ENCODE data around the gene MECP2.

The MECP2 gene

DNA sequence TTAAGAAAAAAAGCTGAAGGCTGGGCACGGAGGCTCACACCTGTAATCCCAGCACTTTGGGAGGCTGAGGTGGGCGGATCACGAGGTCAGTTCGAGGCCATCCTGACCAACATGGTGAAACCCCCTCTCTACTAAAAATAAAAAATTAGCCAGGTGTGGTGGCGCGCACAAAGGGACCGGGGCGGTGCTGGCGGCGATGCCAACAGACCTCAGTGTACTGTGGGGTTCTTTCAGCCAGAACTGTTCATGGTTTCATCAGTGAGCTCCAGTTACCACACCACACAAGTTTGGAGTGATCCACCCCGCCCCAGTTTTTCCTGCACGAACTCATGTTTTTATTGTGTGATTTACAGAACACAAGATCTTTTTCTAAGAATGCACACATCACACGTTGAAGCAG is 56.7 kb downstream of the MECP2 start:
- TF ChIP-seq, protein P1, sequence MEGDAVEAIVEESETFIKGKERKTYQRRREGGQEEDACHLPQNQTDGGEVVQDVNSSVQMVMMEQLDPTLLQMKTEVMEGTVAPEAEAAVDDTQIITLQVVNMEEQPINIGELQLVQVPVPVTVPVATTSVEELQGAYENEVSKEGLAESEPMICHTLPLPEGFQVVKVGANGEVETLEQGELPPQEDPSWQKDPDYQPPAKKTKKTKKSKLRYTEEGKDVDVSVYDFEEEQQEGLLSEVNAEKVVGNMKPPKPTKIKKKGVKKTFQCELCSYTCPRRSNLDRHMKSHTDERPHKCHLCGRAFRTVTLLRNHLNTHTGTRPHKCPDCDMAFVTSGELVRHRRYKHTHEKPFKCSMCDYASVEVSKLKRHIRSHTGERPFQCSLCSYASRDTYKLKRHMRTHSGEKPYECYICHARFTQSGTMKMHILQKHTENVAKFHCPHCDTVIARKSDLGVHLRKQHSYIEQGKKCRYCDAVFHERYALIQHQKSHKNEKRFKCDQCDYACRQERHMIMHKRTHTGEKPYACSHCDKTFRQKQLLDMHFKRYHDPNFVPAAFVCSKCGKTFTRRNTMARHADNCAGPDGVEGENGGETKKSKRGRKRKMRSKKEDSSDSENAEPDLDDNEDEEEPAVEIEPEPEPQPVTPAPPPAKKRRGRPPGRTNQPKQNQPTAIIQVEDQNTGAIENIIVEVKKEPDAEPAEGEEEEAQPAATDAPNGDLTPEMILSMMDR (IDR thresholded peaks at IDR 0.05; ENCODE audit: low read depth, low read length): no peak
- H3K4me3 ChIP-seq (ENCODE audit: low read depth, low read length): no peak overlapping the region

DNA sequence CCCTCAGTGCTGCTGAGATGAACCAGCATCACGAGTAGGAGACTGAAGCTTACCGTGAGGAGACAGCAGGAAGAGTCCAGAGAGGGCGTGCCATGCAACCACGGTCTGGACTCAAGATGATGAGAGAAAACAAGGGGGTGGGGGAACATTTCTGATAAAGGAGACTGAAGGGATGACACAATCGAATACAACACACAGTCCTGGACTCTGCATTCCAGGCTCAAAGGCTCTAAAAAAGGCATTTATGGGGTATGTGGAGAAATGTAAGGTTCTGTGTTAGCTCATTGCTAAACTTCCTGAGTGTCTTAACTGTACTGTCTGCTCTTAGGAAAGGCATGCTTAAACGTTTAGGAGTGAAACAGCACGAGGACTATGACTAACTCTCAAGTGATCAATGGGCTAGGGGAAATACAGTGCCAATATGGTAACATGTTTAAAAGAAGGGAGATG is 57.2 kb downstream of the MECP2 start:
- H3K4me3 ChIP-seq (ENCODE audit: low read depth, low read length): no peak overlapping the region
- TF ChIP-seq, protein P1 (IDR thresholded peaks at IDR 0.05; ENCODE audit: low read depth, low read length): no peak

DNA sequence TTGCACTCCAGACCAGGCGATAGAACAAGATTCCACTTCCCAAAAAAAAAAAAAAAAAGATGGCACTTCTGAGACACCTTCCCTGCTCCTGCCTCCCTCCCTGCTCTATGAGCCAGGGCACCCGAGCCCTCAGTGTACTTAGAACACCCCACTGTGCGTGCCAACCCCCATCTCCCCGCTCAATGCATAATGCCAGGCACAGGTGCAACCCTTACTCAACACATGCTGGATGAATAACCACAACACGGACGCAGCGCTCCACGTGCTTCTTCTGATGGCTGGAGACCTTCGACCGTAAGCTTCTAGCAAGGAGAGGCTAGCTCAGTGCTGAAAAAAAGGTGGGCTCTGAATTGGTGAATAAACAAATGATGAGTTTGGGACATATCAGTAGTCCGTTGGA is 57.9 kb downstream of the MECP2 start:
- TF ChIP-seq, protein P1 (IDR thresholded peaks at IDR 0.05; ENCODE audit: low read depth, low read length): no peak
- no peak overlapping the region for H3K4me3 ChIP-seq (ENCODE audit: low read depth, low read length)

DNA sequence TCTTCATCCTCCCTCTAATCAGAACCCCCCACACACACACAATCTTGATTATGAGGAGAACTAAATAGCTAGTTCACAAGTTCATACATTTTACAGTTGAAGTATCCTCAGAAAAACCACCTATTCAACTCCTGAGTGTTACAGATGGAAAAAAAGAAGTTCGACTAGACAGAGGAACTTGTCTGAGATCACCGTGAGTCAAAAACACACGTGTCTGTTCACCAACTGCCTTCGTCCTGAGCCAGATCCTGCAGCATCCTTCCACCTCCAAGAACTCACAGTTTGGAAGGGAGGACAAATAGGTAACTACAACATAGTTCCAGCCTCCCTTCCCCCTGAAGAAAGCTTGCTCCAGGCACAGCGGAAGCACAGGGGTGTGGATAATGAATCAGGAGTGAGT is 58.9 kb downstream of the MECP2 start:
- H3K4me3 ChIP-seq (ENCODE audit: low read depth, low read length): no peak overlapping the region
- TF ChIP-seq, protein P1 (IDR thresholded peaks at IDR 0.05; ENCODE audit: low read depth, low read length): no peak

DNA sequence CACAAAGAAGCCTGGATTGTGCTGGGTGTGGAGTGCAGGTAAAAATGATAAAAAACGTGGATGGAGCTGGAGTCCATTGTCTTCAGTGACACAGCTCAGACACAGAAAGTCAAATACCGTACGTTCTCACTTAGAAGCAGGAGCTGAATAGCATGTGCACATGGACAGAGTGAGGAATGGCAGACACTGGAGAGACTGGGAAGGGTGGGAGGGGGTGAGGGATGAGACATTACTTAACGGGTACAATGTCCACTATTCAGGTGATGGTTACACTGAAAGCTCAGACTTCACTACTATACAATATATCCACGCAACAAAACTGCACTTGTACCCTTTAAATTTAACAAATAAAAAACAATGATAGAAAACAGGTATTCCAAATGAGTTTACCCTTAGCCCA is 59.8 kb downstream of the MECP2 start:
- TF ChIP-seq, protein P1 (IDR thresholded peaks at IDR 0.05; ENCODE audit: low read depth, low read length): no peak
- no peak overlapping the region for H3K4me3 ChIP-seq (ENCODE audit: low read depth, low read length)

DNA sequence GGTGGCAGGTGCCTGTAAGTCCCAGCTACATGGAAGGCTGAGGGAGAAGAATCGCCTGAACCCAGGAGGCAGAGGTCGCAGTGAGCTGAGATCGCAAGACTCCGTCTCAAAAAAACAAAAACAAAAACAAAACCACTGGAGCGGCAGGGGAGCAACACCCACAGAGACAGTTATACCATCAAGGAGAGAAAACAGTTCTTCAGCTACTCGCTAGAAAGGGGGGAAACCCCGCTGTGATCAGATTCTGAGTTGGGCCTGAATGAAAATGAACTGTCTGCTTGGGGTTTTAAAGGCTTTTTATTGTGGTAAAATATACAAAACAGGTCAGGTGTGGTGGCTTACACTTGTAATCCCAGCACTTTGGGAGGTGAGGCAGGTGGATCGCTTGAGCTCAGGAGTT is 61.0 kb downstream of the MECP2 start:
- TF ChIP-seq, protein P1 (IDR thresholded peaks at IDR 0.05; ENCODE audit: low read depth, low read length): no peak
- no peak overlapping the region for H3K4me3 ChIP-seq (ENCODE audit: low read depth, low read length)

DNA sequence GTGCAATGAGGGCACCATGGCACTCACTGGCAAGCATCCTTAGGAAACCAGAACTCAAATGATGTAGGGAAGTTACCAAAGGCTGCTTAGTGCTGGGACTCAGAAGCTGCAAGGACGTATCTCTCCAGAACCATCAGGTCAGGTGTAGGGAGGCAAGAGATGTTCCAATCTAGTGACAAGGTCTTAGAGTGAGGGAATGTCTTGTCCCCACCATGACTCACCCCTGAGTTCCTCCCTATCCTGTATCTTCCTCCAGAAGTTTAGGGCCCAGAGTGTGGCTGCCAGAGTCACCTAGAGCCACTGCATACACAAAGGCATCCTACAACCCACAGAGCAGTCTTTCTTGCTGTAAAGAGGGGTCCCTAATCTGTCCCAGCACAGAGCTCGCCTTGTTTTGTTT is 63.7 kb downstream of the MECP2 start:
- TF ChIP-seq, protein P1 (IDR thresholded peaks at IDR 0.05; ENCODE audit: low read depth, low read length): no peak
- no peak overlapping the region for H3K4me3 ChIP-seq (ENCODE audit: low read depth, low read length)

Data from WI38 (cell line).